ENCODE data around the gene AGTR1.

AGTR1 gene

DNA sequence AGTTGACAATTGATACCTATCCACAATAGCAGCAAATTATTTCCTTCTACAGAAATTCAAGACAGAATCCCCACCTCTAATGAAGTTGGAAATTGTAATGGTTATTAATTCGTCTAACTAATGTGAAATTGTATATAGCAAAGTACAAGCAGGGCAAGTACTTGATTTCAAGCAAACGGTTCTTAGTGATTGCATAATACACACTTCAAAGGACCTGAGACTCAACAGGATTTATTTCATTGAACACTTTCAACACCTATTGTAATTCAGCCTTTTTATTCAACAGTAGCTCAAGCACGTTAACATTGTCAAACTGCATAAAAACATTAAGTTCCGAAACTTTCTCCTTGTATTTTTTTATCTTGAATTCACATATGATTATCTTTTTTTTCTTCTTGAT is 40.2 kb upstream of the AGTR1 start:
- Histone ChIP-seq H3K9ac (no peak overlapping the region), H2AFZ (no peak overlapping the region), H3K79me2 (no peaks in the 10 kb centered on the region), H3K27me3 (ENCODE audit: control insufficient read depth, insufficient read depth, low read length) (no peaks in the 10 kb centered on the region), H3K4me1 (no peaks in the 10 kb centered on the region), H3K36me3 (ENCODE audit: control insufficient read depth, insufficient read depth, low read length) (no peaks in the 10 kb centered on the region), H3K4me2 (ENCODE audit: low read length) (no peak overlapping the region), H3K27ac (no peak overlapping the region), H3K9me3 (ENCODE audit: control insufficient read depth, low read length) (no peaks in the 10 kb centered on the region), H3K4me3 (ENCODE audit: low read depth, low read length) (no peak overlapping the region)
- TF ChIP-seq, protein P1, sequence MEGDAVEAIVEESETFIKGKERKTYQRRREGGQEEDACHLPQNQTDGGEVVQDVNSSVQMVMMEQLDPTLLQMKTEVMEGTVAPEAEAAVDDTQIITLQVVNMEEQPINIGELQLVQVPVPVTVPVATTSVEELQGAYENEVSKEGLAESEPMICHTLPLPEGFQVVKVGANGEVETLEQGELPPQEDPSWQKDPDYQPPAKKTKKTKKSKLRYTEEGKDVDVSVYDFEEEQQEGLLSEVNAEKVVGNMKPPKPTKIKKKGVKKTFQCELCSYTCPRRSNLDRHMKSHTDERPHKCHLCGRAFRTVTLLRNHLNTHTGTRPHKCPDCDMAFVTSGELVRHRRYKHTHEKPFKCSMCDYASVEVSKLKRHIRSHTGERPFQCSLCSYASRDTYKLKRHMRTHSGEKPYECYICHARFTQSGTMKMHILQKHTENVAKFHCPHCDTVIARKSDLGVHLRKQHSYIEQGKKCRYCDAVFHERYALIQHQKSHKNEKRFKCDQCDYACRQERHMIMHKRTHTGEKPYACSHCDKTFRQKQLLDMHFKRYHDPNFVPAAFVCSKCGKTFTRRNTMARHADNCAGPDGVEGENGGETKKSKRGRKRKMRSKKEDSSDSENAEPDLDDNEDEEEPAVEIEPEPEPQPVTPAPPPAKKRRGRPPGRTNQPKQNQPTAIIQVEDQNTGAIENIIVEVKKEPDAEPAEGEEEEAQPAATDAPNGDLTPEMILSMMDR (IDR thresholded peaks at IDR 0.05), result no peak

DNA sequence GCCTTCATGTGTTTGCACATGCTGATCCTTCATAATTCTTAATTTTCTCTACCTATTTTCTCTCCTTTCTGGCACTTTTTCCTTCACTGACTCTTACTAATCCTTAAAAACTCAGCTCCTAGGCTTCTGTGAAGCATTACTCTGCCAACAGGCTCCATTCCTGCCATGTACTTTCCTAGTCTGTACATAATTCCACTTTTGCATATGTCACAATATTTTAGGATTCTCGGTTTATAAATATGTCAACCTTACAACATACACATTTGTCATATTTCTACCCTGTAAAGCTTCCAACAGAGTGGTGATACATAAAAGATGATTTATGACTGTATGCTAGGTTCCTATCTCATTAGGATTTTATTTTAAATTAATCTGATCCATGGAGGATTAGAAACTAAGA is 38.2 kb upstream of the AGTR1 start:
- Histone ChIP-seq H2AFZ (no peak overlapping the region), H3K4me1 (no peaks in the 10 kb centered on the region), H3K79me2 (no peaks in the 10 kb centered on the region), H3K9me3 (ENCODE audit: control insufficient read depth, low read length) (no peaks in the 10 kb centered on the region), H3K4me3 (ENCODE audit: low read depth, low read length) (no peak overlapping the region), H3K36me3 (ENCODE audit: control insufficient read depth, insufficient read depth, low read length) (no peaks in the 10 kb centered on the region), H3K27ac (no peak overlapping the region), H3K27me3 (ENCODE audit: control insufficient read depth, insufficient read depth, low read length) (no peaks in the 10 kb centered on the region), H3K9ac (no peak overlapping the region), H3K4me2 (ENCODE audit: low read length) (no peak overlapping the region)
- TF ChIP-seq, protein P1 (IDR thresholded peaks at IDR 0.05), result no peak

DNA sequence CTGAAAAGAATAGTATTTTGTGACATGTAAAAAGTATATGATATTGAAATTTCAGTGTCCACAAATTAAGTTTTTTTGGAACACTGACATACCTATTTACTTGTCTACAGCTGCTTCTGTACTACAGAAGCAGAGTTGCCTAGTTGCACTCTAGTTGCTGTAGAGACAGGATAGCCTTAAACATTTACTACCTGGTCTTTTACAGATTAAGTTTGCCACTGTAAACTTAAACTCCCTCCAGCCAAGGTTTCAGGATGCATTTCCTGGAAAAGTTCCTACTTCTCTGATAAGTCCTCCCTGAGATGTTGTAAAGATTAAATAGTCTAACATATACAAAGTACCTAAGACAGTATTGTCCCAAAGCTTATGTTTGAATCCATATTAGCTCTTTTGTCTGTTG is 17.4 kb upstream of the AGTR1 start:
- Histone ChIP-seq H3K79me2 (no peaks in the 10 kb centered on the region), H3K4me1 (no peaks in the 10 kb centered on the region), H2AFZ (no peak overlapping the region), H3K4me3 (ENCODE audit: low read depth, low read length) (no peak overlapping the region), H3K4me2 (ENCODE audit: low read length) (no peak overlapping the region), H3K9ac (no peak overlapping the region), H3K27ac (no peak overlapping the region), H3K36me3 (ENCODE audit: control insufficient read depth, insufficient read depth, low read length) (no peaks in the 10 kb centered on the region), H3K27me3 (ENCODE audit: control insufficient read depth, insufficient read depth, low read length) (no peaks in the 10 kb centered on the region), H3K9me3 (ENCODE audit: control insufficient read depth, low read length) (no peaks in the 10 kb centered on the region)
- TF ChIP-seq, protein P1 (IDR thresholded peaks at IDR 0.05), result no peak

DNA sequence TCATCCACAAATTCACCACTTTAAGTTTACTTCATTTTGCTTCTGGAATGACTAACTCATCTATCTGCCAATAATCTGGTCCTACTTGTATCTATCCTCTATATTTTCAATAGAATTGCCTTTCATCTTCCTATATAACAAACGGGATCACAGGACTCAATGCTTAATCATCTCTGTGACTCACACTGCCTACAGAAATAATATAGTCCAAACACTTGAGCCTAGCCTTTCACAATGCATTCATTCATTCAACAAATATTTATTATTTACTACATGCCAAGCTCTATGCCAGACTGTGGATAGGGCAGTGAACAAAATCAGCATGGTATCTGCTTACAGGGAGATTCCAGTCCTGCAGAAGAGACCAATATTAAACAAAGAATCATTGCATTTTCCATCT is 16.6 kb upstream of the AGTR1 start:
- H3K4me3 ChIP-seq (ENCODE audit: low read depth, low read length), result no peak overlapping the region
- H3K36me3 ChIP-seq (ENCODE audit: control insufficient read depth, insufficient read depth, low read length), result no peaks in the 10 kb centered on the region
- no peaks in the 10 kb centered on the region for H3K9me3 ChIP-seq (ENCODE audit: control insufficient read depth, low read length)
- no peak overlapping the region for H3K4me2 ChIP-seq (ENCODE audit: low read length)
- H3K4me1 ChIP-seq, result no peaks in the 10 kb centered on the region
- H2AFZ ChIP-seq, result no peak overlapping the region
- H3K79me2 ChIP-seq, result no peaks in the 10 kb centered on the region
- TF ChIP-seq, protein P1 (IDR thresholded peaks at IDR 0.05), result no peak
- no peak overlapping the region for H3K27ac ChIP-seq
- H3K27me3 ChIP-seq (ENCODE audit: control insufficient read depth, insufficient read depth, low read length), result no peaks in the 10 kb centered on the region
- H3K9ac ChIP-seq, result no peak overlapping the region

DNA sequence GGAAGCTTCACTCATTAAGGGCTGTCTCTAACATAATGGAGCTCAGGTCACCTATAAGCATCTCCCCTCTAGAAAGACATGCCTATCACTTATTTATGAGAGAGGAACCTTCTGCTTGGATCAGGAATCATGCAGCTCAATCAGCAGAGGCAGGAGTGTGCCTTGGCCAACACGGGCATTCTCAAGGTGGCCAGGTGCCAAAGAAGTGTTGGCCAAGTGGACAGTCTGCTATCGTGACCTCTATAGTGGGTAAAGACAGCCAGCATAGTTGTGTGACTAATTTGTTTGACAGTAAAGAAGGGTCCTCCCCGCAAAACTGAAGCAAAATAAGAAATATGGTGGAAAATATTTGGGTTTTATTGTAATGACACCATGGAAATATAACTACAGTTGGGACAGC is 14.7 kb upstream of the AGTR1 start:
- Histone ChIP-seq H3K27me3 (ENCODE audit: control insufficient read depth, insufficient read depth, low read length) (no peaks in the 10 kb centered on the region), H3K79me2 (no peaks in the 10 kb centered on the region), H3K4me1 (no peaks in the 10 kb centered on the region), H3K9me3 (ENCODE audit: control insufficient read depth, low read length) (no peaks in the 10 kb centered on the region), H3K9ac (no peak overlapping the region), H3K4me3 (ENCODE audit: low read depth, low read length) (no peak overlapping the region), H2AFZ (no peak overlapping the region), H3K36me3 (ENCODE audit: control insufficient read depth, insufficient read depth, low read length) (no peaks in the 10 kb centered on the region), H3K4me2 (ENCODE audit: low read length) (no peak overlapping the region), H3K27ac (no peak overlapping the region)
- TF ChIP-seq, protein P1 (IDR thresholded peaks at IDR 0.05), result no peak
